NCI-H524 treated with DMSO at 0.1 percent for 48 hours (cell line): ENCODE data around the gene PLXNA4.
A peak's percentile ranks its signal among the peaks of the same experiment; 100 is the strongest.

ENCODE experiments used
- DNase-seq: peaks from one replicate; lab custom pipeline; 2025; lab: John Stamatoyannopoulos, UW

PLXNA4 gene

GRCh38 chr7:132239422-132239994 lies 336.8 kb downstream of the PLXNA4 start:
- no peak for DNase-seq

GRCh38 chr7:132234711-132235110 lies 341.6 kb downstream of the PLXNA4 start:
- DNase-seq, result no peak

GRCh38 chr7:132232406-132232805 lies 343.9 kb downstream of the PLXNA4 start:
- DNase-seq, result no peak

GRCh38 chr7:132230462-132230861 lies 345.8 kb downstream of the PLXNA4 start:
- no peak for DNase-seq

GRCh38 chr7:132228240-132228639 lies 348.0 kb downstream of the PLXNA4 start:
- no peak for DNase-seq

GRCh38 chr7:132226957-132227290 lies 349.3 kb downstream of the PLXNA4 start:
- no peak for DNase-seq

GRCh38 chr7:132226046-132226956 lies 350.0 kb downstream of the PLXNA4 start:
- no peak for DNase-seq

GRCh38 chr7:132225216-132226030 lies 350.8 kb downstream of the PLXNA4 start:
- no peak for DNase-seq

- DNase-seq, result no peak
Measured at GRCh38 chr7:132221356-132221755, 354.9 kb downstream of the PLXNA4 start.

- no peak for DNase-seq
Measured at GRCh38 chr7:132220060-132220459, 356.2 kb downstream of the PLXNA4 start.

GRCh38 chr7:132218876-132219275 lies 357.4 kb downstream of the PLXNA4 start:
- no peak for DNase-seq

- DNase-seq, result no peak
Measured at GRCh38 chr7:132216847-132217525, 359.3 kb downstream of the PLXNA4 start.

GRCh38 chr7:132214452-132214851 lies 361.8 kb downstream of the PLXNA4 start:
- DNase-seq, result no peak

GRCh38 chr7:132213583-132213982 lies 362.7 kb downstream of the PLXNA4 start:
- DNase-seq, result no peak

GRCh38 chr7:132211971-132212370 lies 364.3 kb downstream of the PLXNA4 start:
- DNase-seq, result no peak

GRCh38 chr7:132210821-132211220 lies 365.4 kb downstream of the PLXNA4 start:
- DNase-seq, result no peak

- no peak for DNase-seq
Measured at GRCh38 chr7:132207782-132208181, 368.5 kb downstream of the PLXNA4 start.

GRCh38 chr7:132207211-132207610 lies 369.1 kb downstream of the PLXNA4 start:
- no peak for DNase-seq

GRCh38 chr7:132206594-132206993 lies 369.7 kb downstream of the PLXNA4 start:
- DNase-seq, result peak; percentile 15

- no peak for DNase-seq
Measured at GRCh38 chr7:132205509-132205908, 370.8 kb downstream of the PLXNA4 start.

- peak; percentile 35 for DNase-seq
Measured at GRCh38 chr7:132203021-132203420, 373.2 kb downstream of the PLXNA4 start.

GRCh38 chr7:132202541-132202940 lies 373.7 kb downstream of the PLXNA4 start:
- no peak for DNase-seq
